Measurements from ENCODE around the gene CCDC68. TPM values are rescaled to one million over a fixed set of nuclear protein-coding genes. Genes with fewer than 3 reads are reported as not detected.

Gene CCDC68
- total and polyA plus RNA-seq, 2 of the 13 experiments (the other 11 are each of a cell fraction or from before 2014, with no cell fraction given) = 4.6 to 13.3 TPM

- TF ChIP-seq ZFP36L1 (CRISPR knock-in tag; IDR thresholded peaks at IDR 0.05) (0 out of 2 replicates have a peak, but pooled peaks have one; percentile 39), ZNF850 (CRISPR knock-in tag; conservative IDR thresholded peaks at IDR 0.05) (no peak), NFKB2 (CRISPR knock-in tag; IDR thresholded peaks at IDR 0.05; ENCODE audit: borderline replicate concordance) (no peak), XRCC5 (optimal IDR thresholded peaks at IDR 0.05; ENCODE audit: low read length) (no peak), MEF2D (CRISPR knock-in tag; IDR thresholded peaks at IDR 0.05) (peak; percentile 93), MXD1 (CRISPR knock-in tag; IDR thresholded peaks at IDR 0.05) (no peak), IRF9 (CRISPR knock-in tag; IDR thresholded peaks at IDR 0.05; ENCODE audit: borderline replicate concordance) (0 out of 2 replicates have a peak, but pooled peaks have one; percentile 48), FOXO1 (CRISPR knock-in tag; IDR thresholded peaks at IDR 0.05) (peak; percentile 95), HOXA5 (CRISPR knock-in tag; IDR thresholded peaks at IDR 0.05) (0 out of 2 replicates have a peak, but pooled peaks have one; percentile 56), STAT5B (CRISPR knock-in tag; IDR thresholded peaks at IDR 0.05) (no peak), ZNF484 (CRISPR knock-in tag; IDR thresholded peaks at IDR 0.05; ENCODE audit: borderline replicate concordance, low read depth) (no peak), ZNF296 (CRISPR knock-in tag; conservative IDR thresholded peaks at IDR 0.05) (no peak), NFIB (CRISPR knock-in tag; IDR thresholded peaks at IDR 0.05; ENCODE audit: borderline replicate concordance) (no peak), ARID2 (CRISPR knock-in tag; IDR thresholded peaks at IDR 0.05; ENCODE audit: borderline replicate concordance) (0 out of 2 replicates have a peak, but pooled peaks have one; percentile 47), NPAS2 (CRISPR knock-in tag; IDR thresholded peaks at IDR 0.05; ENCODE audit: borderline replicate concordance) (no peak), ZBTB38 (CRISPR knock-in tag; IDR thresholded peaks at IDR 0.05) (0 out of 2 replicates have a peak, but pooled peaks have one; percentile 24), DMTF1 (CRISPR knock-in tag; IDR thresholded peaks at IDR 0.05) (no peak)
- TF ChIP-seq, protein P1, sequence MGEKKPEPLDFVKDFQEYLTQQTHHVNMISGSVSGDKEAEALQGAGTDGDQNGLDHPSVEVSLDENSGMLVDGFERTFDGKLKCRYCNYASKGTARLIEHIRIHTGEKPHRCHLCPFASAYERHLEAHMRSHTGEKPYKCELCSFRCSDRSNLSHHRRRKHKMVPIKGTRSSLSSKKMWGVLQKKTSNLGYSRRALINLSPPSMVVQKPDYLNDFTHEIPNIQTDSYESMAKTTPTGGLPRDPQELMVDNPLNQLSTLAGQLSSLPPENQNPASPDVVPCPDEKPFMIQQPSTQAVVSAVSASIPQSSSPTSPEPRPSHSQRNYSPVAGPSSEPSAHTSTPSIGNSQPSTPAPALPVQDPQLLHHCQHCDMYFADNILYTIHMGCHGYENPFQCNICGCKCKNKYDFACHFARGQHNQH (CRISPR knock-in tag; IDR thresholded peaks at IDR 0.05) = peak; percentile 96
- TF ChIP-seq, protein P2, sequence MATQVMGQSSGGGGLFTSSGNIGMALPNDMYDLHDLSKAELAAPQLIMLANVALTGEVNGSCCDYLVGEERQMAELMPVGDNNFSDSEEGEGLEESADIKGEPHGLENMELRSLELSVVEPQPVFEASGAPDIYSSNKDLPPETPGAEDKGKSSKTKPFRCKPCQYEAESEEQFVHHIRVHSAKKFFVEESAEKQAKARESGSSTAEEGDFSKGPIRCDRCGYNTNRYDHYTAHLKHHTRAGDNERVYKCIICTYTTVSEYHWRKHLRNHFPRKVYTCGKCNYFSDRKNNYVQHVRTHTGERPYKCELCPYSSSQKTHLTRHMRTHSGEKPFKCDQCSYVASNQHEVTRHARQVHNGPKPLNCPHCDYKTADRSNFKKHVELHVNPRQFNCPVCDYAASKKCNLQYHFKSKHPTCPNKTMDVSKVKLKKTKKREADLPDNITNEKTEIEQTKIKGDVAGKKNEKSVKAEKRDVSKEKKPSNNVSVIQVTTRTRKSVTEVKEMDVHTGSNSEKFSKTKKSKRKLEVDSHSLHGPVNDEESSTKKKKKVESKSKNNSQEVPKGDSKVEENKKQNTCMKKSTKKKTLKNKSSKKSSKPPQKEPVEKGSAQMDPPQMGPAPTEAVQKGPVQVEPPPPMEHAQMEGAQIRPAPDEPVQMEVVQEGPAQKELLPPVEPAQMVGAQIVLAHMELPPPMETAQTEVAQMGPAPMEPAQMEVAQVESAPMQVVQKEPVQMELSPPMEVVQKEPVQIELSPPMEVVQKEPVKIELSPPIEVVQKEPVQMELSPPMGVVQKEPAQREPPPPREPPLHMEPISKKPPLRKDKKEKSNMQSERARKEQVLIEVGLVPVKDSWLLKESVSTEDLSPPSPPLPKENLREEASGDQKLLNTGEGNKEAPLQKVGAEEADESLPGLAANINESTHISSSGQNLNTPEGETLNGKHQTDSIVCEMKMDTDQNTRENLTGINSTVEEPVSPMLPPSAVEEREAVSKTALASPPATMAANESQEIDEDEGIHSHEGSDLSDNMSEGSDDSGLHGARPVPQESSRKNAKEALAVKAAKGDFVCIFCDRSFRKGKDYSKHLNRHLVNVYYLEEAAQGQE (IDR thresholded peaks at IDR 0.05; ENCODE audit: borderline replicate concordance in 1 of 2, low read depth in 1 of 2, low read length in 2 of 2) = 0 out of 4 replicates have a peak, but pooled peaks of 1 of the 2 experiments have one; percentile 28
These were observed 13.1 kb downstream of the CCDC68 start (continued) for GRCh38 chr18:54946149-54946581.

Data from HepG2 (cell line).